Amniotic epithelial cell (primary cell): ENCODE data around the gene ITGA1.
"Not testable (repeated sequence)": the region's sequence is repeated elsewhere in the genome, so short reads cannot be mapped to it uniquely, and the experiment has no call there.

Experiments used
- DNase-seq: peaks from one replicate; pipeline ENCODE4 v3.0.0-alpha.2; 2010; ENCODE audit warnings: low read depth

The ITGA1 gene

DNA sequence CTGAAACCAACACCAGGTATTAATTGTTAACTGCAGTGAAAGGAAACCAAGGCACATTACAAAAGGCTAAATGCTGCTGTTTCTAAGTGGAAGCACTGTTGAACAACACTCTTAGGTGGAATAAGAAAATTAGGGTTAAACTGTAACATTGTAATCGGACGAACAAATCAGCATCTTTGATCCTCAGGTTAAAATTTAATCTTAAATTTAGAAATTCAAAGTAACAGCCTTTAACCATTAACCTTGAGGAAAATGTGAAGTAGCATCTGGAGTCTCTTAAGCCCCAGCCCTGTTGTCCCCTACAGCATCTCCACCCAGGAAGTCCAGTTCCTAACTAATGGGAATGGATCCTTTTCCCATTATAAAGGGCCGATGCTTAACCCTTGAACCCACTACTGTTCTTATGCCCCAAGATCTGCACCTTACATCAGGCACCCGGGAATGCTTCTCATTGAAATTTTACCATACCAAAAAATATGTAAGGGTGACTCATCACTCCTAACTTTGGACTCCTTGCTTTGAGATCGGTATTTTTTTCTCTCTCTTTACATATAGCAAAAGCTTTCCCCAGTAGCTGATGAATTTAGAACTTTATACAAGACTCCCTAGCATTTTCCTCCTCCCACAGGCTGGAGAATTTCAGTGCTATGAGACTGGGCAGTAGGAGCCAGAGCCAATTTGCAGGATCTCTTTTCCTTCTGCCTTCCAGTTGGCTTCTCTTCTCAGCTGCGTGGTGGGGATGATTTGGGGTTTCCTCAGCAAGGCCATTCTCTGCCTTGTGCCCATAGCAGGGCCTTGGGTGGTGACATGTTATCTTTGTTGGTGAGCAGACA, 169.4 kb downstream of the ITGA1 start:
- DNase-seq = no peak

DNA sequence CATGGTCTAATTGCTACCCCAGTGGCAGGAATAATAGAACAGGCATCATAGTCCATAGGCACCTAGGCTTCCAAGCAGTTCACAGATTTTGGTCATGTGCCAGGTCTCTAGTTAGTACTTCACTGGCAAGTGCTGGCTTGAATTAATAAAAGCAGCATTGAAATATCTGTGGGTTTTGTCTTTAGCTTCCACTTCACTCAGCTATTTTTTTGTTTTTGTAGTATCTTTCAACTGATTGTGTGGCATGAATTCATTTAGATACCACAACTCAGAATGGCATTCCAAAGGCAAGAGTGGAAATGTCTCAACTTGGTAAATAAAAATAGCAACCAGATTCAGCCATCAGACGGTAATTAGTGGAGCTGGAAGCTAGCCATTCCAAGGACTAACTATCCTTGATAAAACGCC, 173.6 kb downstream of the ITGA1 start:
- DNase-seq = peak; percentile 24

DNA sequence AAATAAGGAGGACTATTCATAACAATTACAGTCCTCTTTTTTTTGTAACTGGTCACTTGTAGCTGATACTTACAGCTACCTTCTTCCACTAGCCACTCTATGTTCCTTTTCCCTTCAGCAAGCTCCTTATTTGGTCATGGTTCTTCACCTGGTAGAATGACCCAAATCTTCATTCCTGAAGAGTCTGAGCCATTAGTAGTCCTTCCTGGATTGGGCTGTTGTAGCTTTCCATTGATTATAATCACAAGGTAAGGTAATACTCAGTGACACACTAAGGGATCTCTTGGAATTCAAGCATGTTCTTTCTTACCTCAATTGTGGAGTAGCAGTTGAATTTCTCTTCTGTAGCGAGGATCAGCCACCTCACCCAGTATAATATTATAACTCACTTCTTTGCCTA, 175.9 kb downstream of the ITGA1 start:
- no peak for DNase-seq

DNA sequence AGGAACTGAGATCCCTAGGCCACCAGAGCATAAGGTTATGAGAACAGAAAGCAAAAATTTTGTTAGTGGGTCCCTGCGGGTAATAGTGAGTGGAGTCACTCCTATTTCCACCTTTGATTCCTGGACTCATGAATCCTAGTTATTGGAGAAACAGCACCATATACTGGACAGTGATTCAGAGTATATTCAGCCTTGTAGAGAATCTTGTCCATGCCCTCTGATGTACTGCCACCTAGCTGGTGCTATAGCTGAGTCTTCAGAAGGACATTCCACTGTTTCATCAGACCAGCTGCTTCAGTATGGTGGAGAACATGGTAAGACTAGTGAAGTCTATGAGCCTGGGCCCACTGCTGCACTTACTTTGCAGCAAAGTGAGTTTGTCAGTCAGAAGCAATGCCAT, 176.4 kb downstream of the ITGA1 start:
- peak; percentile 28 for DNase-seq

DNA sequence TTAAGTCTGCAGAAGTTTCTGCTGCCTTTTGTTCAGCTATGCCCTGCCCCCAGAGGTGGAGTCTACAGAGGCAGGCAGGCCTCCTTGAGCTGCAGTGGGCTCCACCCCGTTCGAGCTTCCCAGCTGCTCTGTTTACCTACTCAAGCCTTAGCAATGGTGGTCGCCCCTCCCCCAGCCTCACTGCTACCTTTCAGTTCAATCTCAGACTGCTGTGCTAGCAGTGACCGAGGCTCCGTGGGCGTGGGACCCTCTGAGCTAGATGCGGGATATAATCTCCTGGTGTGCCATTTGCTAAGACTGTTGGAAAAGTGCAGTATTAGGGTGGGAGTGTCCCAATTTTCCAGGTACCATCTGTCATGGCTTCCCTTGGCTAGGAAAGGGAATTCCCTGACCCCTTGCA, 188.4 kb downstream of the ITGA1 start:
- not testable (repeated sequence) for DNase-seq

DNA sequence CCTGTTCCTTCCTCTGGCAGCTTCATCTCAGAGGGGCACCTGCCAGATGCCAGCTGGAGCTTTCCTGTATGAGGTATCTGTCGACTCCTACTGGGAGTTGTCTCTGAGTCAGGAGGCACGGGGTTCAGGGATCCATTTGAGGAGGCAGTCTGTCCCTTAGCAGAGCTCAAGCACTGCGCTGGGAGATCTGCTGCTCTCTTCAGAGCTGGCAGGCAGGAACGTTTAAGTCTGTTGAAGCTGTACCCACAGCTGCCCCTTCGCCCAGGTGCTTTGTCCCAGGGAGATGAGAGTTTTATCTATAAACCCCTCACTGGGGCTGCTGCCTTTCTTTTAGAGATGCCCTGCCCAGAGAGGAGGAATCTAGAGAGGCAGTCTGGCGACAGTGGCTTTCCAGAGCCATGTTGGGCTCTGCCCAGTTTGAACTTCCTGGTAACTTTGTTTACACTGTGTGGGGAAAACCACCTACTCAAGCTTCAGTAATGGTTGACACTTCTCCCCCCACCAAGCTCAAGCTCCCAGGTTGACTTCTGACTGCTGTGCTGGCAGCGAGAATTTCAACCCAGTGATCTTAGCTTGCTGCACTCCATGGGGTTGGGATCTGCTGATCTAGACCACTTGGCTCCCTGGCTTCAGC, 189.7 kb downstream of the ITGA1 start:
- DNase-seq = no peak

DNA sequence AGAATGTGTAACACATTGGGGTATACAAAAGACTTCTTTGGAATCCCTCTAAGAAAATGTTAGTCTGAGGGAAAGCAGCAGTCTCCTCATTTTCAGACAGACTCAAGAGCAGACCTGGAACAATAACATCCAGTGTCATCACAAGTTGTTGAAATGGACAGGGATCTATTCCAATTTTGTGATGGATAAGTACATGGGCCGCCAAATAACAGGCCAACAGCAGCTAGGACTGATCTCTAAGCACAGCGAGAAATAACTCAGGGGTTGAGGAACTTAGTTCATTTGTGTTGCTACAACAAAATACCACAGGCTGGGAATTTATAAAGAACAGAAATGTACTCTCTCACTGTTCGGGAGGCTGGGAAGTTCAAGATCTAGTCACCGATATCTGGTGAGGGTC, 193.8 kb downstream of the ITGA1 start:
- no peak for DNase-seq

DNA sequence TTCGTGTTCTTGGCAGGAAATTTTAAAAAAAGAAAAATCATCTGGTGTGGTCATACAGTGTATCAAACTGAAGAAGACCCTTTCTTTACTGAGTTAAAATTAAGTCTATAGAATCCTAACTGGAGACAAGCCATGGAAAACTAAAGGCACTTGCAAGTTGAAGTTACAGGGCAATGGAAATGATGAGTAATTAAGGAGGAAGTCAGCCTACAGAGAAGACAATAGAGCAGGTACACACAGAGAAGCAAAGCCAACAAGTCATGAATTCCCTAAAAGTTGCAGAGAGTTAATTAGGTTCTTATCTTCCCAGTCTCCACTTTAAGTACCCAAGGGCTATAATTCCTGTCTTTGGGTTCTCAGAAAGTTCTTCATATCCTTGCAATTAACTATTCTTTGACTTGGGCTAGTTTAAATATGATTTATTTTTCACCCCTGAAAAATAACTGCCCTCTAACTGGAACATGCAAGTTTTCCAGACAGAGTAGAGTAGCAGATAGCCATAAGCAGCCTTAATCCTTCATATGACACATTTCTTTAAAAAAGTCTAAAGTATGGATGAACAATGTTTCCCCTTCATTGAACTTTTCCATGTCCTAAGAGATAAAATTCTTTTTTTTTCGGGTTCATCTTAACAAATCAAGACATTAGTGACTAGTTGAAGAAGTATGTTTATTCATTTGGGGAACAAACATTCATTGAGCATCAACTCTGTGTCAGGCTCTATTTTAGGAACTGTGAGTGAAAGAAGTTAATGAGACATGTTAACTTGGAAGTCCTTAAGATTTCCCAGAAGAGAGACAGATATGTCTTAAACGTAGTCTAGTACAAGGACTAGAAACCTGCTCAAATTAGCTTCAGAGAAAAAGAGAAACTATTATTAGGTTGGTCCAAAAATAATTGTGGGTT, 196.3 kb downstream of the ITGA1 start:
- no peak for DNase-seq

DNA sequence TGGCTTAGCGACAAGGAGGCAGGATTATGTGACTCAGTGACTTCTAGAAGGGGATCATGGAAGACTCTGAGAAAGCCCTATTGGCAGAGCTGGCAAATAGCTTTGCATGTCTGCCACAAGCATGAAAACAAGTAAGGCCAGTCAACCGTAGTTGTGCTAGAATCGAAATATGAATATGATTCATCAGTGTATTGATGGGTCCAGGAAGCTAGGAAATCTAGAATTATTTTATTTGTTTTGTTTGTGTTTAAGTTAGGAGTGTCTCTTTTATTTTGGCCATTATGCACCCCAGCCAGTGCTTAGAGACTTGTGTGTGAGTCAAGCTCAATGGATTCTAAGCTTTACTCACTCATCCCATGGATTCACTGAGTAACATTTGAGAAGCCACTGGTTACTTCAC, 197.6 kb downstream of the ITGA1 start:
- no peak for DNase-seq

DNA sequence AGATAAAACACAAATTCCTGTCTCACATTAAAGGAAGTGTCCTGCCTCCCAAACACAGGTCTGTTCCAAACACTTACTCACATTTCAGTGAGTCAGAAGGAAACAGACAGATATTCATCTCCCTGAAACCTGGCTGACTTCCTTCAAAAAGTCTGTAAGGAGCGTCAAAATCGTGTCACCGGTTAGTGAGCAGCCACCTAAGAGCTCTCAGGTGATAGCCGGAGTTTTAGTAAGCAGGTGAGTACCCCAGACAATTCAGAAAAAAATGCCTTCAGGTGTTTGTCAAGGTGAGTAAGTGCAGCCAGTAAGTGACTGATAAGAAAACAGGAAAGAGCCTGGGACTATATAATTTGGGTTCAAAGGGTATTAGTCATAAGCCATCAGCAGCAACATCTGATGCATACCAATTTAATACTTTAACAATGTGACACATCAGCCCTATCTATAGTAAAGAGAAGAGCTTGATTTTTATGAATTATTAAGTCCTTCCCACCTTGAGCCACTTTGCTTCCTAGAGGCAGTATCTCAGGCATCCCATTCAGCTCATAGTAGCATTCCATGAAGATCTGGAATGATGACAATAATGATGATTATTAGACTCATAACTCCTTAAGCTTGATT, 200.1 kb downstream of the ITGA1 start:
- DNase-seq = peak; percentile 67

DNA sequence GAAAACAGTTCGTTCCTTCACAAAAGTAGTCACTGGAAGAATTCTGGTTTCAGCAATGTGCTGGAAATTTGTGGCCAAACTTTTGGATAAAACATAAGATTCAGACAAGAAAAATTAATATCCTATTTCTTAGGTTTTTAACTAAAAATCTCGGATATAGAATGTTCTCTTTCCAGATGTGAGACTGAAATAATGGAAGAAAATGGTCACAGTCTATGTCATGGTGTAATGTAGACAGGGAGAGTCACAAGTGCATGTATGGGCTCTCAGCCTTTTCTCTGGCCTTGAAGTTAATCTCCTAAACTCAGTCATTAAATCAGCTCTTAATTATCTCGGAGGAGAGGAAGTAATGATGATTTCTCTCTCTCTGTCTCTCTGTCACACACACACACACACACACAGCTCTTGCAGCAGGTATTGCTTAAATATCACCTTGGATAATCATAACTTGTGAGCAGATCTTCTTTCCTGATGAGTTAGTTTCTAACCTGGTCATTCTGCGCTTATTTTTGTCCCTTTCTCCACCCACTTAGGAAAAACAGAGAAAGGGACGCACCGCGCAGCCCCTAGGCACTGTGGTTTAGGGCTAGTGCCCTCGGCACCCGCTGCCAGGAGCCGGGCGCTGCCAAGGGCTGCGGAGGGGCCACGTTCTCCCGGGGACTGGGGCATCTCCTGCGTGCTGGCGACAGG, 200.8 kb downstream of the ITGA1 start:
- no peak for DNase-seq

DNA sequence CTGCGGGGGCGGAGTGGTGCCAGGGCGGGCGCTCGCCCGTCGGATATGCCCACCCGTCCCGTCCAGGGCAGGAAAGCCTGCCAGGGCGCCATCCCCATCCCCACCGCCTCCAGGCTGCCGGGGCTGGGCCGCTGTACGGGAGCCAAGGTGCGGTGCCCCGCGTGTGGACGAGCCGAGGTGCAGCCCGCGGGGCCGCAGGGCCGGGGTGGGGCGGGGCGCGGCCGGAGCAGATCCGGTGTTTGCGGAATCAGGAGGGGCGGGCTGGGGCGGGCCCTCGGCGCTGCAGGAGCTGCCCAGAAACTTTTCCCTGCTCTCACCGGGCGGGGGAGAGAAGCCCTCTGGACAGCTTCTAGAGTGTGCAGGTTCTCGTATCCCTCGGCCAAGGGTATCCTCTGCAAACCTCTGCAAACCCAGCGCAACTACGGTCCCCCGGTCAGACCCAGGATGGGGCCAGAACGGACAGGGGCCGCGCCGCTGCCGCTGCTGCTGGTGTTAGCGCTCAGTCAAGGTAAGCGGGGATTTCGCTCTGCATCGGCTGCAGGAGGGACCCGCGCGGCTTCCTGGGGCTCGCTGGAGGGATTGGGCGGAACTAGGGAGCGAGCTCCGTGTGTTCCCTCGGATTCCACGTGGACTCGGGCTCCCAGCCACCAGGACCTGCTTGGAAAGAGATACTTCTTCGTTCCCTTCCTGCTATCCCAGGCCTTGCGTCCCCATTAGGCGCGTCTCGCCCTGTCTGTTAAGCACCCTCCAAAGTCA, 201.5 kb downstream of the ITGA1 start, which contains the start of gene ITGA2:
Gene ITGA2, plus strand, starts transcription at position 328 of the 756 bp plus-strand sequence. Its CDS starts 117 bp downstream, at position 445.
- peak; percentile 42 for DNase-seq

DNA sequence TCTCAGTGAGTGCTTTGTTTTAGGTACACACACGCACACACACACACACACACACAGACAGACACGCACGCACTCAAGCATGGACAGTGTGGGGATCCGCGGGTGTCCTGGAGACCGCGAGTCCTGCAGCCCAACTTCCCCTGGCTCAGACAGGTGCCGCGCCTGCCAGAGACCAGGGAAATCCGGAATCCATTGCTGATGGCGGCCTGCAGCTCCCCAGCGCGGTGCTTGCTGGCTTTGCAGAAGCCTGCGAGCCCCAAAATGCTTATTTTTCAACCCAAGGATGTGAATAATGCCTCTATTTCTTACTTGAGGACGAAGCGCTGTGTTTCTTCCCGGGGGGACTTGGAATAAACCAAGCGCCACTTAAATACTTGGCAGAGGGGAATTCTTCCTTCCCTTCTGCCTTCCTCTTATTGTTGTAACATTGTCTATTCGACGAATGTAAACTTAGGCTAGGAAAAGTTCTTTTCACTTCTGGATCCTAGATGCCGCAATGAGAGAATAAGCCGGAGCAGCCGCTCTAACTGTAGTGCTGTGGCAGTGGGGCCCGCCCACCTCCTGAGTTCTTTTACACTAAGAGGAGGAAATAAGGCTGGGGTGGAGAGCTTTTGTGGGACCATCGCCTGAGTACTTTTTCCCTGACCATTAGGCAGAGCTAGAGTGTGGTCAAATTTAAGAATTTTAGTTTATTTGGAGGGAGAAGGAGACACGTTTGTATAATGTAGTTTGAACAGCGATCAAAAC, 202.2 kb downstream of the ITGA1 start:
- peak; percentile 47 for DNase-seq

DNA sequence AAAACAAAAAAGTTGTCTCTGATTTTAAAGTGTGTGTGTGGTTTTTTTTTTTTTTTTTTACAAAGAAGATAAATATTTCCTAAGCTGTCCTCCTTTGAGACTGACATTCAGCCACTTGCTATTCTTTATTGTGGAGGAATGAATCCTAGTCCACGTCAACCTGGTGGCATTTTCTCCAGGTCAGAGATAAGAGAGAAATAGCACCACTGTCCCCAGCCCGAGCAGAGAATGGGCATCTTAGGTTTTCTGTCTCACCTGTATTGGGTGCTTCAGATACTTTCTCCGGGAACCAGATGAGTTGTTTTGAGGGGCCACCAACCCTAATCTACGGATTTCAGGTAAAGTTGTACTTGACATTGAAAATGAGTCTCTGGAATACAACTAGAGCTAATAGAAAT, 202.8 kb downstream of the ITGA1 start:
- no peak for DNase-seq

DNA sequence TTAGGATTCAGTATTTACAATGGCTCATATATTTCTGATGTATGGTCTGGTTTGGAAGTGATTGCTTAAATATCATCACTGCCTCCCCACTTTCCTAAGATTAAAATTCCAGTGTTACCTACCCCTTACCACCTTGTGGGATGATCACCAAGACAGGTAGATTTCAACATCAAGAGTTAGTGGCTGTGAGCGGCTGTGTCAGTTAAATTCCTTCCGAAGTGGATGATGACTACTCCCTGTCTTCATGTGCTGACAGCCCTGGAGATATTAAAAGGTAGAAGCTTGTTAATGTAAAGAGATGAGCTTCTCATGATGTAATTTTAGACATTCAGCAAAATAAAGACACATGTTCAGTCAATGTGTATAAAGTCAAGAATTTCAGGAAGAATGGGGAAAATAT, 205.7 kb downstream of the ITGA1 start:
- no peak for DNase-seq

DNA sequence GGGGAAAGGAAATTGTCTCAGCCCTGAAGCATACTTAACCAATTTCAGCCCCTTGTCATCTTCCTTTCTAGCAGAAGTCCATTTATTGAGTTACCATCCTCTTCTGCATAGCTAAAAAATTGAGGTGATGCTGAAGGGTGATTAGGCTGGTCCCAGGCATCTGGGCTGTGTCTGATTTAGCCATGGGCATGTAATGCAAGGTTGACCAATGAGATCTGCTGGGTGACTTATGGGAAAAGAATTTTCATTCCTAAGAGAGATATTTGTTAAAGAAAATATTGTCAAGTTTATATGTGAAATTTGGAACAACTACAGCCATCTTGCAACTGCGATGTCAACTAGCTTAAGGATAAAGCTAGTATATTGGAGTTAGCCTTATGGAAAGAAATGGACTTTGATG, 206.6 kb downstream of the ITGA1 start:
- no peak for DNase-seq

DNA sequence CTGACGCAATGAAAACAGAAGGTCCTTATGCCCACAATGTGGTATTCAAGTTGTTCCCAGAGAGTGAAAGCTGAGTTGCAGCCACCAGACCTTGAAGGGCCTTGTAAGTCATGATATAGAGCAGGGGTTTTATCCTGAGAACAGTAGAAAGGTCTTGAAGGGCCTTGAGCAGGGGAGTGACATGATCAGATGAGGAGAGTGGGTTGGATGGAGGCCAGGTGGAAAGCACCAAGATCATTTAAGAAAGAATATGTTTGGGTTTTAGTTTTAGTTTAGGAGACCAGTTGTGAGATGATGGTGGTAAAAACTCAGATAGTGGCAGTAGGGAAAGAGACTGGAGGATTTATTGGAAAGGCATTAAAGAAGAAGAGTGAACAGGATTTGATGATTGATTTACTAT, 207.4 kb downstream of the ITGA1 start:
- no peak for DNase-seq

DNA sequence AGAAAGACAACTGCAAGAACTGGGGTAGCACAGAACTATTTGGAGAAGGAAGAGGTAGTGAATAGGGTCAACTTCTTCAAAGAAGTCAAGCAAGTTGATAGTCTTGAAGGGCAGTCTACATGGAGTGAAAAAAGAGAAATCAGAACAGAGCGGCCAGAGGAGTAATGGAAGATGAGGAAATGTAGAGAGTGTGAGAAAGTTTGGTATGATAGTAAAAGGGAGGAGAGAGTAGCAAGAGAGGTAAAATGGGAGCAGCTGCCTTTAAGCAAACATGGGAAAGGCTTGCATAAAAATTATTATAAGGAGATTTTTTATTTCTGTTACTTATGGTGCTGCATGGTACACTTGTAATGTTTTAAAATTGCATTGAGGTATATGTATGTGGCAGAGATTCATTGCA, 208.2 kb downstream of the ITGA1 start:
- no peak for DNase-seq

DNA sequence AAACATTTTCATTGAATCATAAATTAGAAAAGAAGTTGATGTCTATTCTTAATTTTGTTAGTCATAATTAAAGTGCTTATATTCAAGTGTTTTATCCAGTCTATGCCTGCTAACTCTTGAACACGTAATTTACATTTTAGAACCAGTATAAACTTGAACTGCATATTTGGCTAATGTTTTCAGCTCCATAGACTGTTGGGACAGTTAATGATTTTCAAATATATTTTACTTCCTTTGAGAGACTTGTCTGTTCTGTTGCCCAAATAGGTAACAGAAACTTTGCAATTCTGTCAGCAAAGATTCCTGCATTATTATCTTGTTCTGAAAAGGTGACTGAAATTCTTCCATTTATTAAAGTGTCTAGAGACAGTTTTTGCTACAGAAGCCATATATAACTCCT, 209.3 kb downstream of the ITGA1 start:
- no peak for DNase-seq

DNA sequence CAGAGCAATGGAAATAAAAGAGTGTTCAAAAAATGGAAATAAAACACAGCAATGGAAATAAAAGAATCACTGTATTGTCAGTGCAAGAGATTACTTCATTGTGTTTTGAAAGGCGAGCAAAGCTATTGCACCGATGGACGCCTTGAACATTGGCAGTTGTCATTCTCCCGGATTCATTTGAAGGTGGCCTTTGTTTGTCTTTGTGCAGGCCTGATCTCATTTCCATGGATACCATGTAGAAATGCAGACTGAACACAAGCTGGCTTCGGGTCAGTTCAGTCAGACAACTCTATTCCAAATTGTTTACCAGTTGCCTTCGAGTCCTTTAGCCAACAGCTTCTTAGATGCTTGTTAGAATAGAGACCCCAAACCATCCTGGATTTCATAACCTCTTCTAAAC, 209.7 kb downstream of the ITGA1 start:
- DNase-seq = no peak
